CD4-positive, alpha-beta T cell (primary cell): Measurements from ENCODE around the gene QKI. TPM values are rescaled to one million over a fixed set of nuclear protein-coding genes. Genes with fewer than 3 reads are reported as not detected.

Experiments used
- ATAC-seq: fragments of 200-7000 bp; cut with Tn5 transposase; one replicate; pipeline ENCODE4 v1.10.0; 2022; ENCODE audit warnings: mild to moderate bottlenecking; ENCODE audit not compliant: poor library complexity
- CTCF ChIA-PET: fragments of 350-600 bp; sonication (Branson Sonifier 250); formaldehyde crosslinking; loops from one replicate; lab custom pipeline; 2021; ENCODE audit warnings: antibody characterized with exemption, inconsistent platforms; lab: Charles Lee
- POLR2A ChIA-PET: fragments of 350-600 bp; sonication (Branson Sonifier 250); formaldehyde crosslinking; loops from one replicate; lab custom pipeline; 2021; ENCODE audit warnings: antibody characterized with exemption, inconsistent platforms; lab: Charles Lee
- DNase-seq, 14 experiments: peaks; one replicate each; pipeline ENCODE4 v3.0.0-alpha.2; 2013 to 2020; ENCODE audit warnings: mixed read lengths in 2 of 14
- H3K27ac ChIP-seq, 2 donors: one replicate each; pipeline versions ENCODE4 v1.5.1 to v1.7.0; 2013; ENCODE audit warnings: low read length in 2 of 2, low read depth in 1 of 2, mild to moderate bottlenecking in 1 of 2
- H3K27me3 ChIP-seq, 2 experiments: 1 replicate in 1 of 2; 2 replicates in 1 of 2; pipeline versions ENCODE4 v1.6.1 to v1.7.0; 2013; ENCODE audit warnings: low read length in 2 of 2, control low read depth in 1 of 2, mild to moderate bottlenecking in 1 of 2, moderate library complexity in 1 of 2; ENCODE audit not compliant: insufficient read depth in 2 of 2, control insufficient read depth in 1 of 2
- H3K36me3 ChIP-seq: one replicate; pipeline ENCODE4 v1.6.1; 2013; ENCODE audit warnings: low read length, control low read depth; ENCODE audit not compliant: insufficient read depth
- H3K4me1 ChIP-seq: one replicate; pipeline ENCODE4 v1.6.1; 2013; ENCODE audit warnings: low read length, control low read depth; ENCODE audit not compliant: insufficient read depth
- H3K4me3 ChIP-seq: one replicate; pipeline ENCODE4 v1.5.1; 2013; ENCODE audit warnings: mild to moderate bottlenecking, low read length, moderate library complexity
- H3K9me3 ChIP-seq, 2 experiments: 1 replicate in 1 of 2; 2 replicates in 1 of 2; pipeline versions ENCODE4 v1.6.1 to v1.7.0; 2013; ENCODE audit warnings: low read length in 2 of 2, mild to moderate bottlenecking in 2 of 2, control low read depth in 1 of 2, moderate library complexity in 1 of 2; ENCODE audit not compliant: control insufficient read depth in 1 of 2, insufficient read depth in 1 of 2
- H3K27ac Mint-ChIP-seq: one replicate; pipeline ENCODE4 v1.8.0; 2020; ENCODE audit warnings: mixed read lengths
- H3K27me3 Mint-ChIP-seq: one replicate; pipeline ENCODE4 v1.8.0; 2021; ENCODE audit warnings: mixed read lengths
- H3K36me3 Mint-ChIP-seq: one replicate; pipeline ENCODE4 v1.8.0; 2021; ENCODE audit warnings: low read depth, mixed read lengths
- H3K4me1 Mint-ChIP-seq: one replicate; pipeline ENCODE4 v1.8.0; 2021; ENCODE audit warnings: low read depth, mixed read lengths
- H3K4me3 Mint-ChIP-seq: one replicate; pipeline ENCODE4 v1.8.0; 2020; ENCODE audit warnings: mild to moderate bottlenecking, mixed read lengths
- H3K9me3 Mint-ChIP-seq: one replicate; pipeline ENCODE4 v1.8.0; 2020; ENCODE audit warnings: mixed read lengths
- intact Hi-C, 2 experiments: fragments of 100-400 bp; cut with DNase I in 1 of 2; cut with micrococcal nuclease in 1 of 2; formaldehyde crosslinking; loops; one replicate each; pipeline versions ENCODE4 v1.15.1 to v1.9.0; 2023 to 2025; cut with DNase I, micrococcal nuclease
- total RNA-seq, 174 experiments: library from RNA in 2 of 174; stranded (reverse) in 2 of 174; gene quantifications; one replicate each; pipeline ENCODE4 v1.2.3 and lab custom pipeline; 2021 to 2026
- TF ChIP-seq, protein P1 (sequence below): fragments of 200-600 bp; IDR thresholded peaks from one replicate; pipeline ENCODE4 v1.8.0; 2022; ENCODE audit warnings: antibody characterized with exemption, mild to moderate bottlenecking

QKI gene
- total RNA-seq, 2 experiments from 2014 or later: 60.7 to 67.3 TPM

GRCh38 chr6:163583558-163583957, 169.0 kb downstream of the QKI start:
- ATAC-seq (no peak), DNase-seq (no peak)
- Mint-ChIP-seq H3K4me1 (no peaks in the 10 kb centered on the region), H3K9me3 (no peaks in the 10 kb centered on the region), H3K36me3 (no peaks in the 10 kb centered on the region), H3K4me3 (no peak overlapping the region), H3K27me3 (peaks cover 15% of the 10 kb centered on the region), H3K27ac (no peak overlapping the region)
- ChIA-PET POLR2A (no interaction called here), CTCF (interaction anchor here (0.5 kb wide), 1 partner anchor 13 kb away, joined by 3 read pairs; no protein-coding TSS in a partner anchor)
- no peak overlapping the region for H3K27ac ChIP-seq
- peaks cover 0 to 4% of the 10 kb centered on the region in 2 experiments for H3K27me3 ChIP-seq
- H3K4me1 ChIP-seq: no peaks in the 10 kb centered on the region
- H3K9me3 ChIP-seq: peaks cover 0 to 4% of the 10 kb centered on the region in 2 experiments
- intact Hi-C loops: no loop called here
- no peak overlapping the region for H3K4me3 ChIP-seq
- no peaks in the 10 kb centered on the region for H3K36me3 ChIP-seq
- TF ChIP-seq, protein P1, sequence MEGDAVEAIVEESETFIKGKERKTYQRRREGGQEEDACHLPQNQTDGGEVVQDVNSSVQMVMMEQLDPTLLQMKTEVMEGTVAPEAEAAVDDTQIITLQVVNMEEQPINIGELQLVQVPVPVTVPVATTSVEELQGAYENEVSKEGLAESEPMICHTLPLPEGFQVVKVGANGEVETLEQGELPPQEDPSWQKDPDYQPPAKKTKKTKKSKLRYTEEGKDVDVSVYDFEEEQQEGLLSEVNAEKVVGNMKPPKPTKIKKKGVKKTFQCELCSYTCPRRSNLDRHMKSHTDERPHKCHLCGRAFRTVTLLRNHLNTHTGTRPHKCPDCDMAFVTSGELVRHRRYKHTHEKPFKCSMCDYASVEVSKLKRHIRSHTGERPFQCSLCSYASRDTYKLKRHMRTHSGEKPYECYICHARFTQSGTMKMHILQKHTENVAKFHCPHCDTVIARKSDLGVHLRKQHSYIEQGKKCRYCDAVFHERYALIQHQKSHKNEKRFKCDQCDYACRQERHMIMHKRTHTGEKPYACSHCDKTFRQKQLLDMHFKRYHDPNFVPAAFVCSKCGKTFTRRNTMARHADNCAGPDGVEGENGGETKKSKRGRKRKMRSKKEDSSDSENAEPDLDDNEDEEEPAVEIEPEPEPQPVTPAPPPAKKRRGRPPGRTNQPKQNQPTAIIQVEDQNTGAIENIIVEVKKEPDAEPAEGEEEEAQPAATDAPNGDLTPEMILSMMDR: no peak

DNA sequence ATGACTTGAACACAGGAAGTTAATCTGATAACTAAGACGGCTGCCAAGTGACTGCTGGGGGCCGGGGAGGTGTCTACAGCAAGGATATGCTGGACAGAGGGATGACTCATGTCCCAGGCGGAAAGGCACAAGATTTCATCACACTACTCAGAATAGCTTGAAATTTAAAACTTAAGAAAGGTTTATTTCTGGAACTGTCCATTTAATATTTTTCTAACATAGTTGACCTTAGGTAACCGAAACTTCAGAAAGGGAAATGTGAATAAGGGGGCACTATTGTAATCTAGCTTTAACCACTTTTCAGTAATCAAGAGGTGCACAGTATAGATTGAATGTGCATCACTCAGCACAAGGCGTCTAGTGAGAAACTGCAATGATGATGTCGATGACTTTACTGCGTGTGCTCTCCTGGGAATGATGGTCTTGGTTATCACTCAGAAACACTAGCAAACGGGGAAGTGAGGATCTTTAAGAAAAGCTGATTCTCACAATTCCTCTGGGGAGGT, 171.5 kb downstream of the QKI start:
- POLR2A ChIA-PET: no interaction called here
- ATAC-seq (no peak), DNase-seq (peak in 2 of 14 experiments; percentile 42 to 51)
- TF ChIP-seq, protein P1: no peak
- no peak overlapping the region for H3K27ac ChIP-seq
- Mint-ChIP-seq H3K4me3 (no peak overlapping the region), H3K27me3 (peaks cover 29% of the 10 kb centered on the region), H3K27ac (no peak overlapping the region), H3K4me1 (no peaks in the 10 kb centered on the region), H3K9me3 (peaks cover 5% of the 10 kb centered on the region), H3K36me3 (no peaks in the 10 kb centered on the region)
- peaks cover 0 to 12% of the 10 kb centered on the region in 2 experiments for H3K9me3 ChIP-seq
- H3K27me3 ChIP-seq: peaks cover 0 to 4% of the 10 kb centered on the region in 2 experiments
- H3K4me1 ChIP-seq: no peaks in the 10 kb centered on the region
- H3K36me3 ChIP-seq: no peaks in the 10 kb centered on the region
- H3K4me3 ChIP-seq: no peak overlapping the region
- intact Hi-C loops: no loop called here
- CTCF ChIA-PET: no interaction called here

DNA sequence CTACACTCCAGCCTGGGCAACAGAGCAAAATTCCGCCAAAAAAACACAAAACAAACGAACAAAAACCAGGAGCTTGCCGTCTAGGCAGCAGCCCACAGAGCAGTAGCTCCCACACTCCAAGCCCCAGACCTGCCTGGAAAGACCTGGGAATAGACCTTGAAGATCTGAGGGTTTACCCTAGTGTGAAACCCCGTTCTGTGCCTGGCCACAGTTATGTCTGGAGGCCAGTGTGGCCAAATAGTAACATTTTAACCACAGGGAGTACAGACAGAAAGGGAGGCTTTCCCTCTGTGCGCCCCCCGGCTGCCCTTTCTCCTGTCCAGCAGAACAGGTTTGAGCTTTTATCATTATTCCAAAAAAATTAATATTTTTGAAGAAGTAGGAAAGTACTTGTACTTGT, 172.4 kb downstream of the QKI start:
- DNase-seq (no peak), ATAC-seq (no peak)
- Histone ChIP-seq H3K27me3 (peaks cover 0 to 4% of the 10 kb centered on the region in 2 experiments), H3K4me3 (no peak overlapping the region), H3K27ac (no peak overlapping the region), H3K4me1 (no peaks in the 10 kb centered on the region), H3K36me3 (no peaks in the 10 kb centered on the region), H3K9me3 (peaks cover 1 to 21% of the 10 kb centered on the region in 2 experiments)
- Mint-ChIP-seq H3K27me3 (peaks cover 29% of the 10 kb centered on the region), H3K4me1 (no peaks in the 10 kb centered on the region), H3K36me3 (no peaks in the 10 kb centered on the region), H3K27ac (no peak overlapping the region), H3K9me3 (peaks cover 7% of the 10 kb centered on the region), H3K4me3 (no peak overlapping the region)
- ChIA-PET POLR2A (no interaction called here), CTCF (no interaction called here)
- TF ChIP-seq, protein P1: no peak
- intact Hi-C loops: no loop called here
